CD14-positive monocyte (primary cell): ENCODE measurements around the gene TTLL8. TPM values are rescaled to one million over a fixed set of nuclear protein-coding genes. Genes with fewer than 3 reads are reported as not detected.

ENCODE experiments used
- DNase-seq, 3 donors: peaks; one replicate each; pipeline ENCODE4 v3.0.0-alpha.2; 2011 to 2022
- H2AFZ ChIP-seq: 2 replicates; pipeline ENCODE4 v1.6.0; 2012; ENCODE audit warnings: mild to moderate bottlenecking, low read depth, low read length, inconsistent platforms; ENCODE audit not compliant: insufficient read depth, poor library complexity, severe bottlenecking
- H3K27ac ChIP-seq, 2 donors: 1 replicate in 1 of 2; 2 replicates in 1 of 2; pipeline ENCODE4 v1.5.1; 2012 to 2013; ENCODE audit warnings: low read length in 2 of 2, control low read depth in 1 of 2, inconsistent platforms in 1 of 2, low read depth in 1 of 2, mild to moderate bottlenecking in 1 of 2
- H3K27me3 ChIP-seq, 2 donors: one replicate each; pipeline versions ENCODE4 v1.6.0 to v1.6.1; 2011 to 2013; ENCODE audit warnings: low read length in 2 of 2; ENCODE audit not compliant: control insufficient read depth in 2 of 2, insufficient read depth in 2 of 2
- H3K36me3 ChIP-seq, 2 donors: replicated peaks in 1 of 2; 1 replicate in 1 of 2; 2 replicates in 1 of 2; pipeline versions ENCODE4 v1.5.1 to v1.6.1; 2012 to 2013; ENCODE audit warnings: low read length in 2 of 2, control low read depth in 1 of 2, inconsistent platforms in 1 of 2, mild to moderate bottlenecking in 1 of 2; ENCODE audit not compliant: insufficient read depth in 2 of 2, control insufficient read depth in 1 of 2
- H3K4me1 ChIP-seq, 2 donors: 1 replicate in 1 of 2; 2 replicates in 1 of 2; pipeline versions ENCODE4 v1.5.1 to v1.6.1; 2012 to 2013; ENCODE audit warnings: low read length in 2 of 2, control low read depth in 1 of 2, inconsistent platforms in 1 of 2, mild to moderate bottlenecking in 1 of 2, moderate library complexity in 1 of 2; ENCODE audit not compliant: insufficient read depth in 2 of 2, control insufficient read depth in 1 of 2
- H3K4me2 ChIP-seq: replicated peaks from 2 replicates; pipeline ENCODE3; 2012; ENCODE audit warnings: low read length, moderate library complexity, mild to moderate bottlenecking; ENCODE audit not compliant: poor library complexity, severe bottlenecking; ENCODE audit errors: extremely low read depth
- H3K4me3 ChIP-seq, 3 experiments: fragments of 200-600 bp in 1 of 3; sonication (generic) in 1 of 3; replicated peaks in 1 of 3; 1 replicate in 2 of 3; 2 replicates in 1 of 3; pipeline ENCODE4 v1.5.1; 2011 to 2013; ENCODE audit warnings: low read length in 3 of 3, mild to moderate bottlenecking in 3 of 3, control low read depth in 2 of 3, low read depth in 2 of 3, inconsistent platforms in 1 of 3, moderate library complexity in 1 of 3
- H3K79me2 ChIP-seq: 2 replicates; pipeline ENCODE4 v1.6.0; 2012; ENCODE audit warnings: mild to moderate bottlenecking, control low read depth, inconsistent platforms, low read length, moderate library complexity; ENCODE audit not compliant: insufficient read depth
- H3K9ac ChIP-seq: 2 replicates; pipeline ENCODE4 v1.6.0; 2017; ENCODE audit warnings: low read length, mild to moderate bottlenecking; ENCODE audit not compliant: insufficient read depth, poor library complexity, severe bottlenecking
- H3K9me3 ChIP-seq, 2 donors: replicated peaks in 1 of 2; 1 replicate in 1 of 2; 2 replicates in 1 of 2; pipeline versions ENCODE4 v1.5.1 to v1.6.1; 2012 to 2013; ENCODE audit warnings: low read length in 2 of 2, control low read depth in 1 of 2; ENCODE audit not compliant: control insufficient read depth in 1 of 2, insufficient read depth in 1 of 2
- H4K20me1 ChIP-seq: 2 replicates; pipeline ENCODE4 v1.6.0; 2012; ENCODE audit warnings: mild to moderate bottlenecking, low read length, control low read depth, moderate library complexity; ENCODE audit not compliant: insufficient read depth
- H3K27ac Mint-ChIP-seq, 7 donors: one replicate each; pipeline ENCODE4 v1.8.0; 2020; ENCODE audit warnings: mild to moderate bottlenecking in 7 of 7, mixed read lengths in 7 of 7, moderate library complexity in 6 of 7, inconsistent platforms in 2 of 7
- H3K27me3 Mint-ChIP-seq, 3 donors: one replicate each; pipeline ENCODE4 v1.8.0; 2021 to 2022; ENCODE audit warnings: low read depth in 3 of 3, mild to moderate bottlenecking in 3 of 3, mixed read lengths in 3 of 3, moderate library complexity in 3 of 3, inconsistent platforms in 1 of 3
- H3K36me3 Mint-ChIP-seq, 2 donors: one replicate each; pipeline ENCODE4 v1.8.0; 2020; ENCODE audit warnings: mixed read lengths in 2 of 2, inconsistent platforms in 1 of 2, mild to moderate bottlenecking in 1 of 2
- H3K4me1 Mint-ChIP-seq: one replicate; pipeline ENCODE4 v1.8.0; 2020; ENCODE audit warnings: mild to moderate bottlenecking, mixed read lengths
- H3K4me3 Mint-ChIP-seq, 2 donors: one replicate each; pipeline ENCODE4 v1.8.0; 2020; ENCODE audit warnings: mild to moderate bottlenecking in 2 of 2, mixed read lengths in 2 of 2, moderate library complexity in 1 of 2
- H3K9me3 Mint-ChIP-seq, 7 donors: one replicate each; pipeline ENCODE4 v1.8.0; 2020 to 2022; ENCODE audit warnings: mixed read lengths in 7 of 7, mild to moderate bottlenecking in 6 of 7, moderate library complexity in 6 of 7, inconsistent platforms in 2 of 7
- CTCF ChIP-seq: fragments of 200-600 bp; IDR thresholded peaks from one replicate; pipeline ENCODE4 v1.8.0; 2022; ENCODE audit warnings: antibody characterized with exemption, mild to moderate bottlenecking
- WGBS: methylation state at CpG from one replicate; pipeline ENCODE4 v1.1.5; 2013; ENCODE audit warnings: missing lambda C conversion rate; ENCODE audit not compliant: insufficient coverage; 5-methylcytosine and 5-hydroxymethylcytosine counted together
- intact Hi-C, 2 donors: fragments of 100-400 bp; cut with micrococcal nuclease; formaldehyde crosslinking; loops; one replicate each; pipeline versions ENCODE4 v1.15.0 to v1.15.1; 2023
- polyA plus RNA-seq, 3 donors: library from polyadenylated mRNA; depleted of rRNA in 1 of 3; unstranded in 2 of 3; stranded (reverse) in 1 of 3; fragments of 300-500 nt in 2 of 3; fragments of >200 nt in 1 of 3; fragmentation: Illumina TruSeq in 2 of 3; gene quantifications; 1 replicate in 2 of 3; 2 replicates in 1 of 3; pipeline ENCODE4 v1.2.3, GENCODE V29; 2012 to 2021

TTLL8 gene
- polyA plus RNA-seq, 3 donors: not detected

GRCh38 chr22:50091092-50091768 is 33.1 kb upstream of the TTLL8 start:
- no peak for TF ChIP-seq CTCF
- 94% methylated on average over 29 of the region's 29 CpGs for WGBS
- H3K27ac ChIP-seq: no peak overlapping the region
- peaks cover 4 to 13% of the 10 kb centered on the region in 2 donors for H3K36me3 Mint-ChIP-seq
- no peaks in the 10 kb centered on the region for H3K4me1 Mint-ChIP-seq
- H3K9me3 ChIP-seq: peaks cover 21 to 23% of the 10 kb centered on the region in 2 donors
- H3K79me2 ChIP-seq: no peaks in the 10 kb centered on the region
- H3K27ac Mint-ChIP-seq: no peak overlapping the region
- no peak overlapping the region for H3K4me3 Mint-ChIP-seq
- H3K36me3 ChIP-seq: no peaks in the 10 kb centered on the region
- no peak overlapping the region for H2AFZ ChIP-seq
- no peaks in the 10 kb centered on the region for H3K27me3 ChIP-seq
- H3K4me2 ChIP-seq: no peak overlapping the region
- peaks cover 12 to 40% (median 33%) of the 10 kb centered on the region in 7 donors for H3K9me3 Mint-ChIP-seq
- DNase-seq: no peak
- intact Hi-C loops: no loop called here
- no peaks in the 10 kb centered on the region for H3K4me1 ChIP-seq
- no peak overlapping the region for H3K4me3 ChIP-seq
- H4K20me1 ChIP-seq: no peaks in the 10 kb centered on the region
- peaks cover 0 to 8% (median 0%) of the 10 kb centered on the region in 3 donors for H3K27me3 Mint-ChIP-seq
- H3K9ac ChIP-seq: no peak overlapping the region

- 96% methylated on average over 22 of the region's 22 CpGs for WGBS
- no peak for TF ChIP-seq CTCF
- Histone ChIP-seq H3K27ac (no peak overlapping the region), H2AFZ (no peak overlapping the region), H3K4me2 (no peak overlapping the region), H3K9ac (no peak overlapping the region), H3K4me1 (no peaks in the 10 kb centered on the region), H3K79me2 (no peaks in the 10 kb centered on the region), H4K20me1 (no peaks in the 10 kb centered on the region), H3K4me3 (no peak overlapping the region), H3K9me3 (peaks cover 21 to 23% of the 10 kb centered on the region in 2 donors), H3K36me3 (no peaks in the 10 kb centered on the region), H3K27me3 (no peaks in the 10 kb centered on the region)
- no peaks in the 10 kb centered on the region for H3K4me1 Mint-ChIP-seq
- peaks cover 12 to 40% (median 33%) of the 10 kb centered on the region in 7 donors for H3K9me3 Mint-ChIP-seq
- no peak overlapping the region for H3K4me3 Mint-ChIP-seq
- peaks cover 1 to 8% (median 2%) of the 10 kb centered on the region in 3 donors for H3K27me3 Mint-ChIP-seq
- H3K27ac Mint-ChIP-seq: no peak overlapping the region
- no peak for DNase-seq
- intact Hi-C loops: no loop called here
- peaks cover 4 to 13% of the 10 kb centered on the region in 2 donors for H3K36me3 Mint-ChIP-seq
Observed at GRCh38 chr22:50090412-50090714, 32.3 kb upstream of the TTLL8 start.
